A673 (cell line): ENCODE results near the gene TXNRD2. TPM values are rescaled to one million over a fixed set of nuclear protein-coding genes. Genes with fewer than 3 reads are reported as not detected.

Experiments
- BruUV-seq: library from RNA; stranded (reverse); fragments of 400-500 nt; replicated peaks from 2 replicates; lab custom pipeline; 2021; lab: Mats Ljungman, UMichigan
- CTCF ChIA-PET: fragments of 300-600 bp; sonication (Branson Sonifier 250); formaldehyde crosslinking; loops from one replicate; lab custom pipeline; 2022; ENCODE audit warnings: antibody characterized with exemption; lab: Charles Lee
- POLR2A ChIA-PET: fragments of 300-600 bp; sonication (Branson Sonifier 250); formaldehyde crosslinking; loops from one replicate; lab custom pipeline; 2022; ENCODE audit warnings: antibody characterized with exemption; ENCODE audit not compliant: low non-redundant PET; lab: Charles Lee
- DNase-seq: peaks from one replicate; pipeline ENCODE4 v3.0.0-alpha.2; 2015; ENCODE audit warnings: low spot score
- H3K27ac ChIP-seq: fragments of 200-600 bp; sonication (generic); 2 replicates; pipeline ENCODE4 v1.5.1; 2016; ENCODE audit warnings: mixed run types, low read depth, mild to moderate bottlenecking, mixed read lengths, antibody characterized with exemption, low read length; ENCODE audit not compliant: poor library complexity, severe bottlenecking
- H3K27me3 ChIP-seq: fragments of 200-600 bp; sonication (generic); replicated peaks from 2 replicates; pipeline ENCODE4 v1.6.1; 2017; ENCODE audit warnings: mixed run types, low read depth, mild to moderate bottlenecking, mixed read lengths, antibody characterized with exemption, low read length; ENCODE audit not compliant: insufficient read depth, poor library complexity
- H3K36me3 ChIP-seq: fragments of 200-600 bp; sonication (generic); 2 replicates; pipeline ENCODE4 v1.6.1; 2016; ENCODE audit warnings: mixed run types, mild to moderate bottlenecking, mixed read lengths, antibody characterized with exemption, low read length; ENCODE audit not compliant: insufficient read depth, poor library complexity, severe bottlenecking
- H3K4me1 ChIP-seq: fragments of 200-600 bp; sonication (generic); 2 replicates; pipeline ENCODE4 v1.6.1; 2017; ENCODE audit warnings: mixed run types, mild to moderate bottlenecking, mixed read lengths, antibody characterized with exemption, low read length; ENCODE audit not compliant: insufficient read depth, poor library complexity, severe bottlenecking
- H3K4me3 ChIP-seq: fragments of 200-600 bp; sonication (generic); 2 replicates; pipeline ENCODE4 v1.5.1; 2016; ENCODE audit warnings: low read depth, mixed run types, mild to moderate bottlenecking, mixed read lengths, low read length; ENCODE audit not compliant: poor library complexity, severe bottlenecking
- H3K9me3 ChIP-seq: fragments of 200-600 bp; sonication (generic); 2 replicates; pipeline ENCODE4 v1.6.1; 2016; ENCODE audit warnings: mixed run types, low read depth, mild to moderate bottlenecking, mixed read lengths, antibody characterized with exemption, low read length; ENCODE audit not compliant: poor library complexity, severe bottlenecking
- CTCF ChIP-seq: fragments of 300-800, 200-600 bp; sonication (generic); conservative IDR thresholded peaks from 2 replicates; pipeline ENCODE4 v1.5.1; 2017; ENCODE audit warnings: low read depth, mild to moderate bottlenecking, antibody characterized with exemption, low read length, moderate library complexity, mixed read lengths
- EZH2 ChIP-seq: fragments of 200-600 bp; sonication (generic); IDR thresholded peaks from 2 replicates; pipeline ENCODE4 v1.6.1; 2017; ENCODE audit warnings: borderline replicate concordance, low read depth, mild to moderate bottlenecking, mixed read lengths, antibody characterized with exemption, low read length; ENCODE audit not compliant: poor library complexity, severe bottlenecking
- intact Hi-C: fragments of 100-400 bp; cut with micrococcal nuclease; formaldehyde crosslinking; loops from one replicate; pipeline ENCODE4 v1.10.0; 2022; ENCODE audit not compliant: unreplicated experiment
- total RNA-seq: library from RNA; stranded (reverse); gene quantifications from 2 replicates; pipeline ENCODE4 v1.2.3, GENCODE V29; 2021

The TXNRD2 gene
- total RNA-seq, 1 experiment from 2014 or later, result 32.6 TPM

DNA sequence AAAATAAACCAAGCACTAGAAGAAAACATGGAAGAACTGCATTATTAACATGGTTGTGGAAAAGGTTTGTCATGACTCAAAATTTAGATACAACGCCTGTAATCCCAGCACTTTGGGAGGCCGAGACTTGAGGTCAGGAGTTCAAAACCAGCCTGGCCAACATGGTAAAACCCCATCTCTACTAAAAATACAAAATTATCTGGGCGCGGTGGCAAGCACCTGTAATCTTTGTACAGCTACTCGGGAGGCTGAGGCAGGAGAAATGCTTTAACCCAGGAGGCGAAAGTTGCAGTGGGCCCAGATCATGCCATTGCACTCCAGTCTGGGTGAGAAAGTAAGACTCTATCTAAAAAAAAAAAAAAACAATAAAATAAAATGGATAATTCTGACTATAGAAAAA lies 110.6 kb downstream of the TXNRD2 start:
- no TSS peak for BruUV-seq
- DNase-seq, result no peak
- H3K36me3 ChIP-seq, result no peaks in the 10 kb centered on the region
- POLR2A ChIA-PET, result no interaction called here
- H3K27me3 ChIP-seq, result no peaks in the 10 kb centered on the region
- intact Hi-C loops, result no loop called here
- no peak overlapping the region for H3K4me3 ChIP-seq
- H3K4me1 ChIP-seq, result peaks cover 3% of the 10 kb centered on the region
- no peaks in the 10 kb centered on the region for H3K9me3 ChIP-seq
- CTCF ChIA-PET, result no interaction called here
- no peak for TF ChIP-seq EZH2
- no peak for TF ChIP-seq CTCF
- no peak overlapping the region for H3K27ac ChIP-seq

DNA sequence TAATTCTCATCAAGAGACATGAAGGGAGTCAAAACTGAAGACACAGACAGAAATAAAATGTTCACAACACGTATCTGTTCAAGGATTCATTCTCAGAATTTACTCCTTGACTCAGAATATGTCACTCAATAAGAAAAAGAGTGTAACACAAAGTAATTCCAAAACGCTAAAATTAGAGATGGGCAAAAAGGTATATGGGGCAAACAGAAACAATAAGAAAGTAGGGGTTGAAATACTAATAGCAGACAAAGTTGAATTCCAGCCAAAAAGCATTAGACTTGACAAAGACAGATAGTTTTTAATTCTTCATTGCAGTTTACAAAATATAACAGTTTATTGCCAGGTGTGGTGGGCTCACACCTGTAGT lies 113.6 kb downstream of the TXNRD2 start:
- H3K36me3 ChIP-seq, result no peaks in the 10 kb centered on the region
- no peak for DNase-seq
- TF ChIP-seq EZH2 (no peak), CTCF (no peak)
- no peak overlapping the region for H3K27ac ChIP-seq
- intact Hi-C loops, result no loop called here
- H3K4me3 ChIP-seq, result no peak overlapping the region
- ChIA-PET POLR2A (no interaction called here), CTCF (interaction anchor here (0.6 kb wide), 1 partner anchor 82 kb away, joined by 4 read pairs; no protein-coding TSS in a partner anchor)
- H3K27me3 ChIP-seq, result no peaks in the 10 kb centered on the region
- H3K9me3 ChIP-seq, result no peaks in the 10 kb centered on the region
- H3K4me1 ChIP-seq, result peaks cover 3% of the 10 kb centered on the region
- BruUV-seq, result no TSS peak

GRCh38 chr22:19827341-19828034 lies 114.1 kb downstream of the TXNRD2 start:
- no peak for TF ChIP-seq EZH2
- no peak for TF ChIP-seq CTCF
- intact Hi-C loops, result no loop called here
- no peak for DNase-seq
- no peaks in the 10 kb centered on the region for H3K9me3 ChIP-seq
- BruUV-seq, result no TSS peak
- H3K27ac ChIP-seq, result no peak overlapping the region
- H3K4me3 ChIP-seq, result no peak overlapping the region
- ChIA-PET CTCF (interaction anchor here (0.6 kb wide), 1 partner anchor 83 kb away, joined by 4 read pairs; no protein-coding TSS in a partner anchor), POLR2A (no interaction called here)
- H3K4me1 ChIP-seq, result no peaks in the 10 kb centered on the region
- H3K36me3 ChIP-seq, result no peaks in the 10 kb centered on the region
- H3K27me3 ChIP-seq, result no peaks in the 10 kb centered on the region
